ENCODE data around the gene DPYSL3.

DPYSL3 gene

GRCh38 chr5:147467973-147468508 is 41.8 kb downstream of the DPYSL3 start:
- DNase-seq, result no peak

GRCh38 chr5:147466360-147466980 is 43.4 kb downstream of the DPYSL3 start:
- DNase-seq, result no peak

- no peak for DNase-seq
These were observed 44.1 kb downstream of the DPYSL3 start for GRCh38 chr5:147465747-147466146.

GRCh38 chr5:147464211-147464610 is 45.7 kb downstream of the DPYSL3 start:
- DNase-seq, result no peak

- DNase-seq, result no peak
These were observed 48.0 kb downstream of the DPYSL3 start for GRCh38 chr5:147461915-147462314.

GRCh38 chr5:147460380-147460779 is 49.5 kb downstream of the DPYSL3 start:
- no peak for DNase-seq

GRCh38 chr5:147458581-147458980 is 51.3 kb downstream of the DPYSL3 start:
- DNase-seq, result no peak

GRCh38 chr5:147455822-147456450 is 53.9 kb downstream of the DPYSL3 start:
- DNase-seq, result peak; percentile 21

- DNase-seq, result peak; percentile 9
These were observed 54.7 kb downstream of the DPYSL3 start for GRCh38 chr5:147454996-147455677.

- DNase-seq, result peak; percentile 72
These were observed 55.7 kb downstream of the DPYSL3 start for GRCh38 chr5:147453875-147454814.

GRCh38 chr5:147452165-147452811 is 57.6 kb downstream of the DPYSL3 start:
- peak; percentile 18 for DNase-seq

- no peak for DNase-seq
These were observed 58.7 kb downstream of the DPYSL3 start for GRCh38 chr5:147451193-147451592.

GRCh38 chr5:147450606-147451005 is 59.3 kb downstream of the DPYSL3 start:
- no peak for DNase-seq

GRCh38 chr5:147448766-147449165 is 61.1 kb downstream of the DPYSL3 start:
- DNase-seq, result no peak

GRCh38 chr5:147446523-147446922 is 63.3 kb downstream of the DPYSL3 start:
- no peak for DNase-seq

- DNase-seq, result peak; percentile 54
These were observed 64.0 kb downstream of the DPYSL3 start for GRCh38 chr5:147445917-147446316.

GRCh38 chr5:147445090-147445489 is 64.8 kb downstream of the DPYSL3 start:
- DNase-seq, result no peak

GRCh38 chr5:147442224-147442623 is 67.6 kb downstream of the DPYSL3 start:
- no peak for DNase-seq

- no peak for DNase-seq
These were observed 68.6 kb downstream of the DPYSL3 start for GRCh38 chr5:147441191-147441695.

- DNase-seq, result no peak
These were observed 70.6 kb downstream of the DPYSL3 start for GRCh38 chr5:147439254-147439653.

- DNase-seq, result no peak
These were observed 72.7 kb downstream of the DPYSL3 start for GRCh38 chr5:147437161-147437596.

GRCh38 chr5:147436596-147436995 is 73.3 kb downstream of the DPYSL3 start:
- DNase-seq, result no peak
